ENCODE data around the gene DCXR. TPM values are rescaled to one million over a fixed set of nuclear protein-coding genes. Genes with fewer than 3 reads are reported as not detected.

DCXR gene
- total RNA-seq, 1 experiment from 2014 or later: 87.8 TPM

GRCh38 chr17:82046903-82047302, 9.4 kb upstream of the DCXR start:
- DNase-seq: no peak
- no peaks in the 10 kb centered on the region for H3K4me1 Mint-ChIP-seq (ENCODE audit: low read depth, unreplicated experiment)
- intact Hi-C loops (cut with micrococcal nuclease; ENCODE audit: unreplicated experiment): no loop called here
- H3K36me3 Mint-ChIP-seq (ENCODE audit: insufficient read depth, unreplicated experiment): peaks cover 27% of the 10 kb centered on the region
- H3K27me3 Mint-ChIP-seq (ENCODE audit: unreplicated experiment): no peaks in the 10 kb centered on the region
- H3K27ac Mint-ChIP-seq (ENCODE audit: unreplicated experiment): no peak overlapping the region
- H3K9me3 Mint-ChIP-seq (ENCODE audit: low read depth, unreplicated experiment): no peaks in the 10 kb centered on the region
- CTCF ChIA-PET: no interaction called here
- no peak overlapping the region for H3K4me3 Mint-ChIP-seq (ENCODE audit: low read depth, unreplicated experiment)
- TF ChIP-seq CTCF (IDR thresholded peaks at IDR 0.05; ENCODE audit: unreplicated experiment): no peak
- BruUV-seq (replicated peaks): no TSS peak

GRCh38 chr17:82045936-82046484, 8.5 kb upstream of the DCXR start:
- no TSS peak for BruUV-seq (replicated peaks)
- CTCF ChIA-PET: no interaction called here
- Mint-ChIP-seq H3K27ac (ENCODE audit: unreplicated experiment) (no peak overlapping the region), H3K4me1 (ENCODE audit: low read depth, unreplicated experiment) (no peaks in the 10 kb centered on the region), H3K4me3 (ENCODE audit: low read depth, unreplicated experiment) (no peak overlapping the region), H3K9me3 (ENCODE audit: low read depth, unreplicated experiment) (no peaks in the 10 kb centered on the region), H3K36me3 (ENCODE audit: insufficient read depth, unreplicated experiment) (peaks cover 23% of the 10 kb centered on the region), H3K27me3 (ENCODE audit: unreplicated experiment) (no peaks in the 10 kb centered on the region)
- DNase-seq: no peak
- no peak for TF ChIP-seq CTCF (IDR thresholded peaks at IDR 0.05; ENCODE audit: unreplicated experiment)
- intact Hi-C loops (cut with micrococcal nuclease; ENCODE audit: unreplicated experiment): no loop called here

GRCh38 chr17:82043507-82043906, 6.0 kb upstream of the DCXR start:
- no peak overlapping the region for H3K4me3 Mint-ChIP-seq (ENCODE audit: low read depth, unreplicated experiment)
- no peaks in the 10 kb centered on the region for H3K4me1 Mint-ChIP-seq (ENCODE audit: low read depth, unreplicated experiment)
- intact Hi-C loops (cut with micrococcal nuclease; ENCODE audit: unreplicated experiment): no loop called here
- BruUV-seq (replicated peaks): no TSS peak
- no peaks in the 10 kb centered on the region for H3K27me3 Mint-ChIP-seq (ENCODE audit: unreplicated experiment)
- CTCF ChIA-PET: no interaction called here
- H3K9me3 Mint-ChIP-seq (ENCODE audit: low read depth, unreplicated experiment): no peaks in the 10 kb centered on the region
- DNase-seq: no peak
- H3K36me3 Mint-ChIP-seq (ENCODE audit: insufficient read depth, unreplicated experiment): peaks cover 12% of the 10 kb centered on the region
- no peak for TF ChIP-seq CTCF (IDR thresholded peaks at IDR 0.05; ENCODE audit: unreplicated experiment)
- H3K27ac Mint-ChIP-seq (ENCODE audit: unreplicated experiment): no peak overlapping the region

GRCh38 chr17:82042649-82043048, 5.2 kb upstream of the DCXR start:
- DNase-seq: no peak
- Mint-ChIP-seq H3K36me3 (ENCODE audit: insufficient read depth, unreplicated experiment) (peaks cover 14% of the 10 kb centered on the region), H3K4me1 (ENCODE audit: low read depth, unreplicated experiment) (peaks cover 5% of the 10 kb centered on the region), H3K9me3 (ENCODE audit: low read depth, unreplicated experiment) (no peaks in the 10 kb centered on the region), H3K27ac (ENCODE audit: unreplicated experiment) (no peak overlapping the region), H3K27me3 (ENCODE audit: unreplicated experiment) (no peaks in the 10 kb centered on the region), H3K4me3 (ENCODE audit: low read depth, unreplicated experiment) (no peak overlapping the region)
- intact Hi-C loops (cut with micrococcal nuclease; ENCODE audit: unreplicated experiment): no loop called here
- CTCF ChIA-PET: no interaction called here
- BruUV-seq (replicated peaks): no TSS peak
- TF ChIP-seq CTCF (IDR thresholded peaks at IDR 0.05; ENCODE audit: unreplicated experiment): no peak
